GM21381 (cell line): ENCODE measurements around the gene FBXL5.
A peak's percentile ranks its signal among the peaks of the same experiment; 100 is the strongest.

Source experiments
- ATAC-seq: cut with Tn5 transposase; IDR thresholded peaks from one replicate; pipeline ENCODE4 v1.9.1; 2021; ENCODE audit warnings: mild to moderate bottlenecking, moderate library complexity; ENCODE audit not compliant: unreplicated experiment

FBXL5 gene

DNA sequence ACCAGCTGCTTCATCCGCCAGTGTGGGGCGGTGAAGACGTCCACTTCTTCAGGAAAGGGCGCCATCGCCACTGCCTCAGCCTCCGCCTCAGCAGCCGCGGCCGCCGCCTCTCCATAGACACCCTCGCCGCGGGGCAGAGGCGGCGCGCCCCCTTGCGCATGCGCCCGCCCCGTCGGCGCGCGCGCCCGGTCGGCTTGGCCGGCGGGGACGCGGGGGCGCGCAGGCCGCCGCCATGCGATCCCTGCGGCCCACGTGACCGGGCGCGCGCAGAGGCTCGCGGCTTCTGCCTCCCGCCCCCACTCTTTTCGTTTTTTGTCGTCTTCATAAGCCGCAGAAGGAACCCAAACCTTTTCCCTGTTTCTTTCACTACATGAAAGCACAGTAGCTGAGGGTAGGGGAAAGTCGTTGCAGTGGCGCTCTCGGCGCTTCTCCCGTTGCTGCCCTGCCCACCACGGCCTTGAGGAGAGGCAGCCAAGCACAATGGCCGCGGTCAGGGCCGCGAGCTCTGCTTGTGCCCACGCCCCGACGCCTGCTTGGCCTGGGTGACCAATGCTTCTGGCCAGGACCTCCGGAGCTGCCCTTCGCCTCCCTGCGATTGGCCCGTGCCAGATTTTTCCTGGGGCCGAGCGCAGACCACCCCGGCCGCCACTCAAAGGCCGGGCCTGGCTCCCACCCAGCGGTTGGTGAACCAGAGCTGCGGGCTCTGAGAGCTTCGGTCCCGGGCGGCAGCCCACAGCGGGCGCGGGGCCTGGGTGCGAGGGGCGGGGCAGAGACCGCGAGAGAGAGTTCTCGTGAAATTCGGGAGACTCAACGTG, at the start of gene FBXL5:
TSS of gene FBXL5 (minus strand) at position 135 of the 815 bp plus-strand sequence. CDS start at position 65, 70 bp downstream.
- ATAC-seq = peak; percentile 71

DNA sequence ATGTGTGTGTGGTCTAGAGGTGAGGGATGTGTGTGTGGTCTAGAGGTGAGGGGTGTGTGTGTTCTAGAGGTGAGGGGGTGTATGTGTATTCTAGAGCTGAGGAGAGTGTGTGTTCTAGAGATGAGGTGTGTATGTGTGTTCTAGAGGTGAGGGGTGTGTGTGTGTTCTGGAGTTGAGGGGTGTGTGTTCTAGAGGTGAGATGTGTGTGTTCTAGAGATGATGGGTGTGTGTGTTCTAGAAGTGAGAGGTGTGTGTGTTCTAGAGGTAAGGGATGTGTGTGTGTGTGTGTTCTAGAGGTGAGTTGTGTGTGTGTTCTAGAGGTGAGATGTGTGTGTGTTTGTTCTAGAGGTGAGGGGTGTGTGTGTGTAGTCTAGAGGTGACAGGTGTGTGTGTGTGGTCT, 49.0 kb upstream of the FBXL5 start:
- ATAC-seq = no peak

- no peak for ATAC-seq
Measured at GRCh38 chr4:15703439-15703838, 48.3 kb upstream of the FBXL5 start.

- ATAC-seq = peak; percentile 71
Measured at GRCh38 chr4:15702941-15703403, 47.8 kb upstream of the FBXL5 start, which contains the start of gene BST1. Gene BST1, plus strand, starts transcription at chr4:15703065. Its CDS starts 80 bp downstream, at chr4:15703145.

DNA sequence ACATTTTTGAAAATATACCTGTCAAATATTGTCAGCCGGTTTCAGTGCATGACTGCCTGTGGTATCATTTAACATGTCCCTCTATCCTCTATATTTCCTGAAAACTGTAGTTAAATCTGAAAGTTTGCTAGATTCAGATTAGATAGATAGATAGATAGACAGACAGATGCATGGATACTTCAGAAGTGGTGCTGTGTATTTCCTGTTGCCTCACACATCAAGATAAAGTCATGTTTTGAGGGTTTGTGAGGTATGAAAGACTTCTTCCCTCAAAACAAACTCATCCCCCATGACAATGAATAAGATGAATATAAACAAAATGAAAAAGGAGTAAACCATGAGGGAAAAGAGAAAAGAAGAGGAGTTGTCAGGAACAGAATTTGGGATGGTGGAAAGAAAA, 41.7 kb upstream of the FBXL5 start:
- no peak for ATAC-seq

- ATAC-seq = no peak
Measured at GRCh38 chr4:15695729-15696128, 40.6 kb upstream of the FBXL5 start.

- ATAC-seq = no peak
Measured at GRCh38 chr4:15695240-15695699, 40.1 kb upstream of the FBXL5 start.

- ATAC-seq = no peak
Measured at GRCh38 chr4:15694431-15694830, 39.3 kb upstream of the FBXL5 start.

DNA sequence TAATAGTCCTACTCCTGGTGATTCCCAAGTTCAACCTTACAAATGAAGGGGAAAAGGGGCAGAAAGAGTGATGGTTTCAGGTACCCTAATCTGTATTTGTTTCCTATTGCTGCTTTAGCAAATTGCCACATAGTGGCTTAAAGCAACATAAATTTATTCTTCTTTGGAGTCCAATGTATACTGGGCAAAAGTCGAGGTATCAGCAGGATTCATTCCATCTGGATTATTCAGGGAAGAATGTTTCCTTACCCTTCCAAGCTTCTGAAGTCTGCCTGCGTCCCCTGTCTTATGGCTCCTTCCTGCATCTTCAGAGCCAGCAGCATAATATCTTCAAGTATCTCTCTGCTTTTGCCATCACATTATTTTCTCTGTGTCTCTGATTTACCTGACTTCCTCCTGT, 37.4 kb upstream of the FBXL5 start:
- ATAC-seq = no peak

- ATAC-seq = no peak
Measured at GRCh38 chr4:15691346-15692135, 36.4 kb upstream of the FBXL5 start.

GRCh38 chr4:15690020-15690809, 35.1 kb upstream of the FBXL5 start:
- no peak for ATAC-seq

DNA sequence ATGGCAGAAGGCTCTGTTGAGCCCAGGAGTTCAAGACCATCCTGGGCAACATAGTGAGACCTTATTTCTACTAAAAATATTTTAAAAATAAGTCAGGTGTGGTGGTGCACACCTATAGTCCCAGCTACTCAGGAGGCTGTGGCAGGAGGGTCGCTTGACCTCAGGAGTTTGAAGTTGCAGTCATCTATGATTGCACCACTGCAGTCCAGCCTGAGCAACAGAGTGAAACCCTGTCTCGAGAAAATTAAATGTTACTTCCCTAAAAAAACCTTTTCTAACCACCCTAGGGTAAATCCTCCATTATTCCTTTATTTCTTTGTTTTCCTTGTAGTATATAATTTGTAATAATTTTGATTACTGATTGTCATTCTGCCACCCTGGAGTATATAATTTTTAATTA, 34.4 kb upstream of the FBXL5 start:
- no peak for ATAC-seq

DNA sequence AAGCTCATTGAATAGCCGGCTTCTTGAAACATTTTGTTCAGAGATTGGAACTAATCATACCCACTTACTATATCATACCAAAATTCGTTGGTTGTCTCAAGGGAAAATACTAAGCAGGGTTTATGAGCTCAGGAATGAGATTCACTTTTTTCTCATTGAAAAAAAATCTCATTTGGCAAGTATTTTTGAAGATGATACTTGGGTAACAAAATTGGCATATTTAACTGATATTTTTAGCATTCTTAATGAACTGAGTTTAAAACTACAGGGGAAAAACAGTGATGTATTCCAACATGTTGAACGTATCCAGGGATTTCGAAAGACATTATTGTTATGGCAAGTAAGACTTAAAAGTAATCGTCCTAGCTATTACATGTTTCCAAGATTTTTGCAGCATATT, 32.9 kb upstream of the FBXL5 start:
- no peak for ATAC-seq

DNA sequence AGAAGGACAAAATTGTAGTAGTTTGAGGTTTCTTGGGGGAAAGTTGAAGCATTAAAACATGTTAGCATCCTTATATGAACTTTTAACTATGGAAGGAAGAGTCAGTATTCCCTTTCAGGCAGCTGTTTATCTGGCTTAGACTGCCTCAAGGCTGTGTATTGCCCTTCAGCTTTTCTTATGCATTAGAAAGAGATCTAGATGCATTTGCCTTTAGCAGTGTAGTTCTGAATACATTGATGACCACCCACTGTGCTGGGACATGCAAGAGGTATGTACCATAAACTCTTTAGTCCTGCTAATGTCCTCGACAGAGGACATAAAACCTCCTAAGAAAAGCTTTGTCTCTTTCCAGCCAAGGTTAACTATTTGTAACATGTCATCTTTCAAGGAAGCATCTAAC, 29.3 kb upstream of the FBXL5 start:
- no peak for ATAC-seq

GRCh38 chr4:15683143-15683495, 28.0 kb upstream of the FBXL5 start:
- no peak for ATAC-seq

GRCh38 chr4:15682242-15683142, 27.3 kb upstream of the FBXL5 start:
- ATAC-seq = no peak

DNA sequence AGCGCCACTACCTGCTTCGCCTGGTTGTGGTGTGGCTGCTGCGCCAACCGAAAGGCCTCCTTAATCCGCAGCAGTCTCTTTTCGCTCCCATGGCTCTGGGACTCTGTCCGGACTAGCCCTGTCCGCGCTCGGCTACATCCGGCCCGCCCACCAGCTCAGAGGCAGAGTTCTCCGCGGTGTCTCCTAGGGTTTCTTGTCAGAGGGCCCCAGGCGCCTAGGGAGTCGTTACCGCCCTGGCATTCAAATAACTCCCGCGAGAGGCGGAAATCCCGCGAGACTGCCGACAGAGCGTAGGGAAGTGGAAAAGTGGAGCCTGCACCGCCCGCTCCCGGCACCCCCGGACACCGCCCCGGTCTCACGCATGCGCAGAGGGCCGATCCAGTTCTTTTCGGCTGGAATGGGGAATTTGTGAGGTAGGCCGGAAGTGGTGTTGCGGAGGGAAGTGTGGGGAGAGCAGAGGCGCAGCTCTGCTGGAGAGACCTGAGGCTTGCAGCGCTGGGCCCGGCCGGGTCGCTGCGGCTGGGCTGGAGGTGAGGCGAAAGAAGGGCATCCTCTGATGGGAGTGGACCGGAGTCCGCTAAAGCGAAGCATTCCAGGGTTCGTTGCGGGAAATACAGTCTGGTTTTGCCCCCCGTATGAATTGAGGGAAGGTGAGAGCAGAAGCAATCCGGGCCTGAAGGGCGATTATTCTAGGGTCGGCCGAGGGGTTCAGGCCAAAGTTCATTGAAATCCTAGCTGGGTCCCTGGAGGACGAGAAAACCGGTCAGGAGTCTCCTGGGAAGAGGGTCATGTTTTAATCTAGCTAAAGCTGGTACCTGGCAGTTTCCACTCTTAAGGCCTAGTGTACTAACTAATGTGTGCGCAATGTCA, 26.4 kb upstream of the FBXL5 start, which contains the start of gene FAM200B:
TSS of gene FAM200B (plus strand) at position 456 of the 870 bp plus-strand sequence. CDS start 5,151 bp downstream, outside the sequence.
- ATAC-seq = peak; percentile 91

DNA sequence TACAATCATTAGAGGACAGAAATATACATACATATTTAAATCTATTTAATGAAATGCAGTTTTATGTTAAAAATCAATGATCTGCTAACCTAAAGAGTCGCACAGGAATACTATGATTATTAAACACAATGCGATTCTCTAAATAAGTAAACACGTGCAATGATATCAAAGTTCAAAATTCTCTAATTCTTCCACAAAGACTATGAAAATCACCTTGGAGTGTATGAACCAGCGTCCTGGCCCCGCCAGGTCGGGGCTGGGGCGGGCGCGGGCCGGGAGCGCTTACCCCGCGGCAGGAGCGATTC, 25.9 kb upstream of the FBXL5 start:
- ATAC-seq = no peak

- ATAC-seq = no peak
Measured at GRCh38 chr4:15677507-15677988, 22.4 kb upstream of the FBXL5 start.
